NOMO-1 treated with dmso at 0.1 percent for 144 hours (cell line): ENCODE data around the gene CHAF1A.

Experiments
- DNase-seq: peaks from one replicate; lab custom pipeline; 2025; ENCODE audit not compliant: unreplicated experiment; lab: John Stamatoyannopoulos, UW

CHAF1A gene

DNA sequence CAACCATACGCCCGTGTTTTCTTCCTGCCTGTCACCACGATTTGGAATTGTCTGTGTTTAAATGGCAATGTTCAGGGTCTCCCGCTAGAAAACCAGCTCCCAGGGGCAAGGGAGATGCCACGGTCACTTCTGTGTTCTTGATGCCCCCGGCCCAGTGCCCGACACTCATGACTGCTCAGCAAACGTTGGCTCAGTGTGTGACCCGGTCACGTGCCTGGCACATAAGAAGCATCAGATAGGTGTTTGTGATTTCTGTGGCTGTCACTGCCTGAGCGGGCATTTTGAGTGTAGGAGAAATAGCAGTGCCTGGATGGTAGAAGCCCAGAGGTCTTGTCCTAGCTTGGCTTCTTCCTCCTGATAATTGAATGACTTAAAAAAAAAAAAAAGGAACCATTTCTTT, 85.1 kb downstream of the CHAF1A start:
- no peak for DNase-seq

DNA sequence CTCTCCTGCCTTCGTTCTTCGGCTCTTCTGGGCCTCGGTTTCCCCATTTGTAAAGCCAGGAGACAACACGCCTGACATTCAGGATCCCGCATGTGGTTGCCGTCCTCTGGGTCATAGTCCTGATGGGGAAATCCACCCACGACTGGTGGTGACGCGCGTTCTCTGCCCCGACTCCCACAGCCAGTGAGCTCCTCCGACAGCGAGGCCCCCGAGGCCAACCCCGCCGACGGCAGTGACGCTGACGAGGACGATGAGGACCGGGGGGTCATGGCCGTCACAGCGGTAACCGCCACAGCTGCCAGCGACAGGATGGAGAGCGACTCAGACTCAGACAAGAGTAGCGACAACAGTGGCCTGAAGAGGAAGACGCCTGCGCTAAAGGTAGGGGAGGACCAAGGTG, 86.1 kb downstream of the CHAF1A start:
- no peak for DNase-seq

DNA sequence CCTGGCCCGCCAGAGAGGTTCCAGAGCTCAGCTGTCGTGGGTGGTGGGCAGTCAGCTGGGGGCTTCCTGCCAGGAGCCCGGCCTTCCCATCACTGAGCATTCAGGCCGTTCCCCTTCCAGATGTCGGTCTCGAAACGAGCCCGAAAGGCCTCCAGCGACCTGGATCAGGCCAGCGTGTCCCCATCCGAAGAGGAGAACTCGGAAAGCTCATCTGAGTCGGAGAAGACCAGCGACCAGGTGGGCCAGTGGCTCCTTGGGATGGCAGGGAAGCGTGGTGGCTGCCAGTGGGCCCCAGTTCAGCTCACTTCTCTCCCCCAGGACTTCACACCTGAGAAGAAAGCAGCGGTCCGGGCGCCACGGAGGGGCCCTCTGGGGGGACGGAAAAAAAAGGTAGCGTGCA, 89.0 kb downstream of the CHAF1A start:
- DNase-seq: no peak

DNA sequence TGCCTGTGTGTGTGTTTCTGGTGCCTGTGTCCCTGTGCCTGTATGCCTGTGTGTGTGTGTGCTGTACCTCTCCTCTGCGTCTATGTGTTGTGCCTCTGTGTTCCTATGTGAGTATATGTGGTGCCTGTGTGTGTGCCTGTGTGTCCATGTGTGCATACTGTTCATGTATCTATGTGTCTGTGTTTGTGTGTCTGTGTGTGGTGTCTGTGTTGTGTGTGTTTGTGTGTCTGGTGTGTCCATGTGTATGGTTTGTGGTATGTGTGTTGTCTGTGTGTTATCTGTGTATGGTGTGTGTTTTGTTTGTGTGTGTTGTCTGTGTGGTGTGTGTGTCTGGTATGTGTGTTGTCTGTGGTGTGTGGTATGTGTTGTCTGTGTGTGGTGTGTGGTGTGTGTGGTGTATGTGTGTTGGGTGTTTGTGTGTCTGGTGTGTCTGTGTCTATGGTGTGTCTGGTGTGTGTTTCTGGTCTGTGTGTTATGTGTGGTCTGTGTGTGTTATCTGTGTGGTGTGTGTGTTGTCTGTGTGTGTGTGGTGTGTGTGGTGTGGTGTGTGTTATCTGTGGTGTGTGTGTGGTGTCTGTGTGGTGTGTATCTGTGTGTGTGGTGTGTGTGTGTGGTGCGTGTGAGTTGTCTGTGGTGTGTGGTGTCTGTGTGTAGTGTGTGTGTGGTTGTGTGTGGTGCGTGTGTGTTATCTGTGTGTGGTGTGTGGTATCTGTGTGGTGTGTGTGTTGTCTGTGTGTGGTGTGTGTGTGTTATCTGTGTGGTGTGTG, 90.1 kb downstream of the CHAF1A start:
- no peak for DNase-seq
